DMS153 (cell line): ENCODE measurements around the gene ARRB1.
A peak's percentile ranks its signal among the peaks of the same experiment; 100 is the strongest.

ENCODE experiments used
- DNase-seq: peaks from one replicate; lab custom pipeline; 2025; lab: John Stamatoyannopoulos, UW

ARRB1 gene

GRCh38 chr11:75249704-75250103 is 101.8 kb downstream of the ARRB1 start:
- DNase-seq: no peak

- no peak for DNase-seq
Observed at GRCh38 chr11:75248924-75249256, 102.6 kb downstream of the ARRB1 start.

GRCh38 chr11:75246671-75247350 is 104.7 kb downstream of the ARRB1 start:
- no peak for DNase-seq

- DNase-seq: no peak
Observed at GRCh38 chr11:75246006-75246670, 105.3 kb downstream of the ARRB1 start.

GRCh38 chr11:75245356-75246005 is 106.0 kb downstream of the ARRB1 start:
- DNase-seq: no peak

GRCh38 chr11:75244052-75244814 is 107.2 kb downstream of the ARRB1 start:
- no peak for DNase-seq

- DNase-seq: no peak
Observed at GRCh38 chr11:75242722-75243600, 108.5 kb downstream of the ARRB1 start.

- no peak for DNase-seq
Observed at GRCh38 chr11:75241906-75242644, 109.4 kb downstream of the ARRB1 start.

- peak; percentile 21 for DNase-seq
Observed at GRCh38 chr11:75241036-75241905, 110.2 kb downstream of the ARRB1 start.

- no peak for DNase-seq
Observed at GRCh38 chr11:75240311-75241035, 111.0 kb downstream of the ARRB1 start, which contains the start of gene TPBGL. Gene TPBGL, plus strand, starts transcription at chr11:75240774. Its CDS starts 276 bp downstream, at chr11:75241050.

GRCh38 chr11:75239531-75240290 is 111.8 kb downstream of the ARRB1 start:
- DNase-seq: no peak

GRCh38 chr11:75238595-75239440 is 112.6 kb downstream of the ARRB1 start:
- DNase-seq: no peak

- DNase-seq: no peak
Observed at GRCh38 chr11:75237050-75237449, 114.4 kb downstream of the ARRB1 start.

- no peak for DNase-seq
Observed at GRCh38 chr11:75236062-75236461, 115.4 kb downstream of the ARRB1 start.

- DNase-seq: no peak
Observed at GRCh38 chr11:75233754-75234172, 117.7 kb downstream of the ARRB1 start.

GRCh38 chr11:75230621-75231020 is 120.8 kb downstream of the ARRB1 start:
- no peak for DNase-seq

GRCh38 chr11:75229466-75229865 is 122.0 kb downstream of the ARRB1 start:
- no peak for DNase-seq
